H1 (cell line): ENCODE results near the gene ZNF248. TPM values are rescaled to one million over a fixed set of nuclear protein-coding genes. Genes with fewer than 3 reads are reported as not detected.

Experiments used
- CTCF ChIA-PET: fragments of 300-600 bp; sonication (Branson Sonifier 250); formaldehyde crosslinking; loops from one replicate; lab custom pipeline; 2021; ENCODE audit not compliant: partially characterized antibody; lab: Charles Lee
- POLR2A ChIA-PET: fragments of 300-600 bp; sonication (Branson Sonifier 250); formaldehyde crosslinking; loops from one replicate; lab custom pipeline; 2021; ENCODE audit warnings: inconsistent platforms; ENCODE audit not compliant: partially characterized antibody; lab: Charles Lee
- DNase-seq, 2 experiments: peaks; one replicate each; pipeline versions ENCODE4 v3.0.0 to v3.0.0-alpha.2; 2010 to 2022; ENCODE audit warnings: low spot score in 2 of 2, low read depth in 1 of 2, mixed read lengths in 1 of 2
- FAIRE-seq: peaks from 2 replicates; lab custom pipeline; 2011; peaks lifted over from hg19 to GRCh38; lab: Jason Lieb, UNC
- H2AFZ ChIP-seq: 2 replicates; pipeline ENCODE4 v1.8.1; 2012; ENCODE audit warnings: low read length, inconsistent platforms
- H2AK5ac ChIP-seq: 2 replicates; pipeline ENCODE4 v1.6.1; 2013; ENCODE audit warnings: low read depth, low read length
- H2BK120ac ChIP-seq: replicated peaks from 2 replicates; pipeline ENCODE3; 2013; ENCODE audit warnings: low read depth, low read length, inconsistent platforms
- H2BK12ac ChIP-seq: 2 replicates; pipeline ENCODE4 v1.6.1; 2013; ENCODE audit warnings: low read depth, low read length
- H2BK15ac ChIP-seq: 2 replicates; pipeline ENCODE4 v1.6.1; 2013; ENCODE audit warnings: low read length
- H2BK20ac ChIP-seq: 2 replicates; pipeline ENCODE4 v1.6.1; 2013; ENCODE audit warnings: low read length
- H2BK5ac ChIP-seq: 2 replicates; pipeline ENCODE4 v1.6.1; 2013; ENCODE audit warnings: low read depth, low read length
- H3K14ac ChIP-seq: 2 replicates; pipeline ENCODE4 v1.6.1; 2013; ENCODE audit warnings: inconsistent platforms; ENCODE audit not compliant: insufficient read length
- H3K18ac ChIP-seq: 2 replicates; pipeline ENCODE4 v1.6.1; 2013; ENCODE audit warnings: low read length; ENCODE audit errors: extremely low read depth
- H3K23ac ChIP-seq: 2 replicates; pipeline ENCODE4 v1.6.1; 2013; ENCODE audit warnings: inconsistent platforms; ENCODE audit not compliant: insufficient read length
- H3K23me2 ChIP-seq: 2 replicates; pipeline ENCODE4 v1.6.1; 2013; ENCODE audit warnings: low read depth, low read length
- H3K27ac ChIP-seq: 2 replicates; pipeline ENCODE4 v1.6.1; 2011; ENCODE audit warnings: low read depth, low read length, inconsistent platforms
- H3K27me3 ChIP-seq, 4 experiments: replicated peaks in 1 of 4; 1 replicate in 1 of 4; 2 replicates in 3 of 4; pipeline versions ENCODE4 v1.6.1 to v1.8.1; 2011 to 2013; ENCODE audit warnings: low read length in 3 of 4, mild to moderate bottlenecking in 3 of 4, inconsistent platforms in 2 of 4, mixed read lengths in 2 of 4, moderate library complexity in 1 of 4; ENCODE audit not compliant: control insufficient read depth in 3 of 4, insufficient read depth in 3 of 4; ENCODE audit errors: extremely low read depth in 1 of 4
- H3K36me3 ChIP-seq, 4 experiments: 2 replicates each; pipeline versions ENCODE4 v1.6.1 to v1.8.1; 2011 to 2013; ENCODE audit warnings: mild to moderate bottlenecking in 4 of 4, low read length in 3 of 4, moderate library complexity in 2 of 4, control low read depth in 1 of 4, inconsistent platforms in 1 of 4; ENCODE audit not compliant: insufficient read depth in 4 of 4, control insufficient read depth in 2 of 4
- H3K4ac ChIP-seq: replicated peaks from 2 replicates; pipeline ENCODE3; 2013; ENCODE audit warnings: low read length, low read depth, mixed read lengths, inconsistent platforms; ENCODE audit not compliant: insufficient read length
- H3K4me1 ChIP-seq, 4 experiments: replicated peaks in 1 of 4; 1 replicate in 1 of 4; 2 replicates in 3 of 4; pipeline versions ENCODE4 v1.6.1 to v1.8.1; 2011 to 2013; ENCODE audit warnings: low read length in 3 of 4, inconsistent platforms in 2 of 4, mixed read lengths in 1 of 4; ENCODE audit not compliant: insufficient read depth in 4 of 4, control insufficient read depth in 3 of 4
- H3K4me2 ChIP-seq, 2 experiments: 2 replicates each; pipeline versions ENCODE4 v1.6.1 to v1.8.1; 2011 to 2013; ENCODE audit warnings: low read depth in 2 of 2, low read length in 2 of 2, control low read depth in 1 of 2, inconsistent platforms in 1 of 2, mild to moderate bottlenecking in 1 of 2; ENCODE audit not compliant: insufficient read depth in 1 of 2
- H3K4me3 ChIP-seq, 4 experiments: fragments of 200-600, 300-600 bp in 1 of 4; sonication (generic), shearing (Covaris generic), sonication (Bioruptor Twin) in 1 of 4; 2 replicates each; pipeline versions ENCODE4 v1.5.1 to v1.8.1; 2011 to 2016; ENCODE audit warnings: low read length in 4 of 4, low read depth in 3 of 4, control low read depth in 2 of 4, inconsistent platforms in 2 of 4, mild to moderate bottlenecking in 2 of 4, mixed read lengths in 1 of 4, moderate library complexity in 1 of 4; ENCODE audit not compliant: insufficient read depth in 2 of 4; ENCODE audit errors: extremely low read depth in 1 of 4
- H3K56ac ChIP-seq: replicated peaks from 2 replicates; pipeline ENCODE3; 2013; ENCODE audit warnings: low read depth, mild to moderate bottlenecking, mixed read lengths, low read length, inconsistent platforms; ENCODE audit not compliant: insufficient read length
- H3K79me1 ChIP-seq: 2 replicates; pipeline ENCODE4 v1.6.1; 2013; ENCODE audit warnings: low read depth, low read length, control low read depth
- H3K79me2 ChIP-seq, 2 experiments: 2 replicates each; pipeline versions ENCODE4 v1.6.1 to v1.8.1; 2012 to 2013; ENCODE audit warnings: low read length in 2 of 2, mild to moderate bottlenecking in 2 of 2, inconsistent platforms in 1 of 2; ENCODE audit not compliant: insufficient read depth in 2 of 2, control insufficient read depth in 1 of 2
- H3K9ac ChIP-seq, 4 experiments: replicated peaks in 1 of 4; 1 replicate in 1 of 4; 2 replicates in 3 of 4; pipeline versions ENCODE4 v1.6.1 to v1.8.1; 2011 to 2013; ENCODE audit warnings: low read depth in 3 of 4, low read length in 3 of 4, control low read depth in 2 of 4, mild to moderate bottlenecking in 2 of 4, moderate library complexity in 2 of 4, inconsistent platforms in 1 of 4; ENCODE audit errors: extremely low read depth in 1 of 4
- H3K9me3 ChIP-seq, 2 experiments: 2 replicates each; pipeline versions ENCODE4 v1.6.1 to v1.8.1; 2012 to 2013; ENCODE audit warnings: mild to moderate bottlenecking in 2 of 2, moderate library complexity in 2 of 2, control low read depth in 1 of 2, inconsistent platforms in 1 of 2, low read depth in 1 of 2, low read length in 1 of 2, mixed read lengths in 1 of 2; ENCODE audit not compliant: insufficient read depth in 2 of 2
- H4K20me1 ChIP-seq, 2 experiments: replicated peaks in 1 of 2; 2 replicates each; pipeline versions ENCODE3 to v1.8.1; 2011 to 2013; ENCODE audit warnings: inconsistent platforms in 2 of 2, low read length in 2 of 2, mild to moderate bottlenecking in 1 of 2; ENCODE audit not compliant: insufficient read depth in 2 of 2, control insufficient read depth in 1 of 2
- H4K5ac ChIP-seq: 2 replicates; pipeline ENCODE4 v1.6.1; 2013; ENCODE audit warnings: low read length, low read depth, mixed read lengths, inconsistent platforms; ENCODE audit not compliant: insufficient read length
- H4K8ac ChIP-seq: 2 replicates; pipeline ENCODE4 v1.8.0; 2013; ENCODE audit warnings: mild to moderate bottlenecking, moderate library complexity, low read length, inconsistent platforms; ENCODE audit not compliant: insufficient read depth; ENCODE audit errors: extremely low read depth
- H4K91ac ChIP-seq: replicated peaks from 2 replicates; pipeline ENCODE3; 2013; ENCODE audit warnings: low read length, mixed read lengths, inconsistent platforms; ENCODE audit not compliant: insufficient read length
- CTCF ChIP-seq, 3 experiments: IDR thresholded peaks; 1 replicate in 2 of 3; 2 replicates in 1 of 3; pipeline versions ENCODE4 v1.5.1 to v1.6.1; 2011; ENCODE audit warnings: low read length in 3 of 3, mild to moderate bottlenecking in 3 of 3, inconsistent platforms in 2 of 3, low read depth in 1 of 3, moderate library complexity in 1 of 3; ENCODE audit not compliant: insufficient read depth in 1 of 3; ENCODE audit errors: control extremely low read depth in 1 of 3
- HDAC6 ChIP-seq: IDR thresholded peaks from one replicate; pipeline ENCODE4 v1.7.1; 2012; ENCODE audit warnings: low read depth, mild to moderate bottlenecking, inconsistent platforms, low read length, moderate library complexity
- RAD21 ChIP-seq, 2 experiments: IDR thresholded peaks in 1 of 2; conservative IDR thresholded peaks in 1 of 2; 2 replicates each; pipeline ENCODE4 v1.6.1; 2011; ENCODE audit warnings: low read depth in 2 of 2, low read length in 2 of 2, improper control_type of control experiment in 1 of 2, inconsistent platforms in 1 of 2, mild to moderate bottlenecking in 1 of 2, moderate library complexity in 1 of 2
- RXRA ChIP-seq: IDR thresholded peaks from 2 replicates; pipeline ENCODE4 v1.6.1; 2011; ENCODE audit warnings: low read depth, mild to moderate bottlenecking, low read length, moderate library complexity; ENCODE audit not compliant: insufficient read depth
- SAP30 ChIP-seq: fragments of 300-600 bp; sonication (generic); IDR thresholded peaks from 2 replicates; pipeline ENCODE4 v1.7.1; 2012; ENCODE audit warnings: low read length, moderate library complexity, mild to moderate bottlenecking, inconsistent platforms; ENCODE audit not compliant: insufficient read depth, insufficient replicate concordance
- TEAD4 ChIP-seq: IDR thresholded peaks from 2 replicates; pipeline ENCODE4 v1.6.1; 2012; ENCODE audit warnings: low read depth, low read length, inconsistent platforms, mixed read lengths
- WGBS, 2 experiments: shearing (Covaris generic) in 1 of 2; methylation state at CpG; one replicate each; pipeline versions ENCODE4 v1.1.6 to v1.1.7; 2013 to 2015; ENCODE audit warnings: low lambda C conversion rate in 2 of 2, mixed read lengths in 2 of 2, inconsistent platforms in 1 of 2, low coverage in 1 of 2, missing lambda C conversion rate in 1 of 2; ENCODE audit not compliant: insufficient replicate concordance in 2 of 2, insufficient coverage in 1 of 2, insufficient read length in 1 of 2; ENCODE audit errors: extremely low coverage in 1 of 2, missing lambda C conversion rate in 1 of 2; 5-methylcytosine and 5-hydroxymethylcytosine counted together
- polyA plus RNA-seq, 7 experiments: library from polyadenylated mRNA; depleted of rRNA in 3 of 7; stranded (reverse) in 5 of 7; unstranded in 2 of 7; fragments of >200 nt in 5 of 7; fragments of 200-250 nt in 2 of 7; gene quantifications; 1 replicate in 5 of 7; 2 replicates in 1 of 7; 4 replicates in 1 of 7; pipeline versions ENCODE4 v1.2.1 to v1.2.3, GENCODE V29; 2011 to 2013; ENCODE audit warnings: missing spikeins in 2 of 7, mixed read lengths in 2 of 7
- total RNA-seq: library from RNA; stranded (reverse); fragmentation: NEBNext Ultra II Directional; extraction: Animal tissue kit (Norgen Biotek cat#: 25700); gene quantifications from 2 replicates; pipeline ENCODE4 v1.2.1, GENCODE V29; 2021

Gene ZNF248
- total and polyA plus RNA-seq, 2 of the 8 experiments (the other 6 are each of a cell fraction or from before 2014, with no cell fraction given), result 9.1 TPM; not detected in 1

DNA sequence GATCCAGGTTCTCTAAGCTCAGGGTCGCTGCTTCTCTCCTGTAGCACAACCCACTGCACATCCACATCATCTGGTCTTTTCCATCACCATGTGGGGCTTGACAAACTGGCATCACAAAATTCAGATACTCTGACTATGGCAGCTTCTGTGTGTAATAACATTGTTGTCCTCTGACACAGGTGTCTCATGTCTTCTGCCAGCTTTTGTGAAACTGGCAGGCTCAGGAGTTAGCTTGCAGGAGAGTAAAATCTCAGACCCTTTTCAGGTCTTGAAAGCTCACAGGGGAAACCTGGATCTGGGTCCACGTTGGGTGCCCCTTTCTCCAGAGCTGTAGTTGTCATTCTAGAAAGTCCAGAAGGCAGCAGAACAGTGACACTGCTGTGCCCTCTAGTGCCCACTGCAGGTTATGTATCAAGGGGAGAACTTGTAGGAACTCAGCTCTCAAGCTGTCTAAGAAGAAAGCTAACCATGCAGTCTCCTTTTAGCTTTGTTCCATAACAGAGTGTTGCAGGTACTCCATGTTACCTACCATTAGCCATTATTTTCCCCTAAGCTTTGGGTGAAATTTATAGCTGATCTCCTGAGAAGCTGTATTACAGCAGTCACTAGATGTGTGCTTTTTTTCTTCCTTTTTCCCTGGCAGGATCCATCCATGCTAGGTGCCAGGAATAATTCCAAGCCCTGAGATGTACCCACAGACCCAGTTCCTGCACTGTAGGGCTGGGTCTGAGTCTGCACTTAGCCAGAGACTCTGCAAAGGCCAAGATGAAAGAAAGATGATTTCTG is 102.7 kb downstream of the ZNF248 start:
- Histone ChIP-seq H3K79me1 (no peaks in the 10 kb centered on the region), H2BK12ac (no peak overlapping the region), H4K8ac (no peak overlapping the region), H4K91ac (no peak overlapping the region), H3K27ac (no peak overlapping the region), H3K56ac (no peak overlapping the region), H2AK5ac (no peak overlapping the region), H3K23me2 (no peaks in the 10 kb centered on the region), H3K9me3 (peaks cover 69 to 81% of the 10 kb centered on the region in 2 experiments), H3K23ac (no peak overlapping the region), H3K4me2 (no peak overlapping the region), H3K79me2 (no peaks in the 10 kb centered on the region), H3K4me3 (no peak overlapping the region), H2BK5ac (no peak overlapping the region), H2AFZ (no peak overlapping the region), H3K36me3 (no peaks in the 10 kb centered on the region), H2BK15ac (no peak overlapping the region), H2BK120ac (no peak overlapping the region), H3K4ac (no peak overlapping the region), H4K5ac (no peak overlapping the region), H3K4me1 (no peaks in the 10 kb centered on the region), H3K27me3 (no peaks in the 10 kb centered on the region), H2BK20ac (no peak overlapping the region), H4K20me1 (no peaks in the 10 kb centered on the region), H3K18ac (no peak overlapping the region), H3K9ac (no peak overlapping the region), H3K14ac (no peak overlapping the region)
- 37% methylated on average over 2 of the region's 2 CpGs; no CpG with 5 or more reads in 1 of the 2 experiments for WGBS, 2 experiments
- CTCF ChIA-PET, result interaction anchor here (0.9 to 1.3 kb wide), 2 partner anchors 13 to 55 kb away, joined by 3 to 5 read pairs; no protein-coding TSS in a partner anchor
- POLR2A ChIA-PET, result no interaction called here
- DNase-seq (peak in 1 of 2 experiments; percentile 47), FAIRE-seq (no peak)
- TF ChIP-seq SAP30 (no peak), HDAC6 (no peak), CTCF (IDR thresholded peaks at IDR 0.05; ENCODE audit: control extremely low read depth in 1 of 3, insufficient read depth in 1 of 3, low read depth in 1 of 3, low read length in 3 of 3) (peak in 1 of 3 experiments; percentile 22; a peak in 1 of 4 replicates), TEAD4 (no peak), RXRA (no peak), RAD21 (IDR thresholded peaks at IDR 0.05 in 1 of 2, conservative IDR thresholded peaks at IDR 0.05 in 1 of 2; ENCODE audit: low read depth in 2 of 2, low read length in 2 of 2) (peak; percentile 30 to 35; a peak in 3 of 4 replicates)
